Transverse colon (tissue), 4 donors: ENCODE data around the gene EHD3. TPM values are rescaled to one million over a fixed set of nuclear protein-coding genes. Genes with fewer than 3 reads are reported as not detected.

Source experiments
- DNase-seq: peaks from one replicate; pipeline ENCODE4 v3.0.0-alpha.2; 2019
- H3K27ac ChIP-seq, 4 donors: fragments of 200-600 bp; sonication (generic); 2 replicates each; pipeline ENCODE4 v1.5.1; 2016 to 2018; ENCODE audit warnings: inconsistent platforms in 4 of 4
- H3K27me3 ChIP-seq: fragments of 200-600 bp; sonication (generic); 2 replicates; pipeline ENCODE4 v1.5.1; 2017; ENCODE audit warnings: inconsistent platforms
- H3K36me3 ChIP-seq, 4 donors: fragments of 200-600 bp; sonication (generic); 2 replicates each; pipeline ENCODE4 v1.5.1; 2017 to 2019; ENCODE audit warnings: inconsistent platforms in 4 of 4
- H3K4me1 ChIP-seq, 4 donors: fragments of 200-600 bp; sonication (generic); 2 replicates each; pipeline ENCODE4 v1.5.1; 2017 to 2020; ENCODE audit warnings: inconsistent platforms in 4 of 4
- H3K4me3 ChIP-seq, 4 donors: fragments of 200-600 bp; sonication (generic); 1 replicate in 1 of 4; 2 replicates in 3 of 4; pipeline versions ENCODE4 v1.5.1 to v1.6.1; 2017 to 2019; ENCODE audit warnings: inconsistent platforms in 4 of 4
- H3K9me3 ChIP-seq, 2 donors: fragments of 200-600 bp; sonication (generic); 2 replicates each; pipeline ENCODE4 v1.5.1; 2017 to 2019; ENCODE audit warnings: inconsistent platforms in 2 of 2
- EP300 ChIP-seq: sonication (generic); formaldehyde crosslinking; IDR thresholded peaks from one replicate; pipeline ENCODE4 v1.6.1; 2017; ENCODE audit warnings: antibody characterized with exemption, low read depth
- POLR2A ChIP-seq: fragments of 450-650 bp; IDR thresholded peaks from one replicate; pipeline ENCODE4 v1.6.1; 2016; ENCODE audit warnings: antibody characterized with exemption, mild to moderate bottlenecking, moderate library complexity
- POLR2AphosphoS5 ChIP-seq, 3 donors: sonication (generic); formaldehyde crosslinking; IDR thresholded peaks; one replicate each; pipeline ENCODE4 v1.6.1; 2016; ENCODE audit warnings: antibody characterized with exemption in 3 of 3
- WGBS, 2 donors: methylation state at CpG; one replicate each; pipeline ENCODE4 v1.1.5; 2018; ENCODE audit warnings: low coverage in 1 of 2; 5-methylcytosine and 5-hydroxymethylcytosine counted together
- in situ Hi-C, 4 donors: fragments of 200-750 bp; cut with MboI; loops; one replicate each; pipeline versions ENCODE4 v1.15.0 to v1.15.1; 2017; ENCODE audit warnings: low sequenced_read_pairs in 3 of 4, low pct_ligation_motif_present in 1 of 4, low pct_unique_long_range_greater_than_20kb in 1 of 4
- intact Hi-C: fragments of 100-400 bp; cut with DNase I; formaldehyde crosslinking; loops from one replicate; pipeline ENCODE4 v1.15.1; 2023; ENCODE audit warnings: low total_unique reads
- total RNA-seq, 4 donors: library from RNA; depleted of rRNA; stranded (reverse); fragments of >200 nt; gene quantifications; one replicate each; pipeline ENCODE4 v1.1.0, GENCODE V29; 2016
- TF ChIP-seq, protein P1 (sequence below), 5 experiments: fragments of 200-600 bp in 3 of 5; fragments of 450-650 bp in 2 of 5; sonication (generic) in 3 of 5; IDR thresholded peaks; 1 replicate in 2 of 5; 2 replicates in 3 of 5; pipeline ENCODE4 v1.5.1; 2016 to 2017; ENCODE audit warnings: antibody characterized with exemption in 5 of 5, inconsistent platforms in 3 of 5, mild to moderate bottlenecking in 2 of 5, moderate library complexity in 1 of 5

EHD3 gene
- total RNA-seq, 4 donors from 2014 or later, result 1.2 to 10.1 (median 3.6) TPM

DNA sequence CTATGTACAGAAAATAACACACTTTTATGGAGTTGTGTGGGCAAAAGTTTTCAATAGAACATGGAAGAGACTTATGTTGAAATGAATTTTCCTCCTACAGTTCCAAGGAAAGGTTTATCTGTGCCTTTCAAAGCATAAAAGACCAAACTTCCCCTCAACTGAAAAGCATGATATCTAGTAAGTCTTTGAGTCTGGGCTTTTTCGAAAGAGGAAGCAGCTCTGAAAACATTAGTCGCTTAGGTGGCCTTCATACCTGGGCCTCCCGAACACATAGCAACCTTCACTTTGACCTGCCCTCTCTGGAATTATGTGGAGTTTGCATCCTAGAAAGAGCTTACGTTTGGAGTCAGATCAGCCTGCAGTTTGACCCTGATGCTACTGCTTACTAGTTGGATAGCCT is 11.9 kb upstream of the EHD3 start:
- TF ChIP-seq POLR2AphosphoS5 (IDR thresholded peaks at IDR 0.05) (no peak), EP300 (no peak), POLR2A (no peak)
- TF ChIP-seq, protein P1, sequence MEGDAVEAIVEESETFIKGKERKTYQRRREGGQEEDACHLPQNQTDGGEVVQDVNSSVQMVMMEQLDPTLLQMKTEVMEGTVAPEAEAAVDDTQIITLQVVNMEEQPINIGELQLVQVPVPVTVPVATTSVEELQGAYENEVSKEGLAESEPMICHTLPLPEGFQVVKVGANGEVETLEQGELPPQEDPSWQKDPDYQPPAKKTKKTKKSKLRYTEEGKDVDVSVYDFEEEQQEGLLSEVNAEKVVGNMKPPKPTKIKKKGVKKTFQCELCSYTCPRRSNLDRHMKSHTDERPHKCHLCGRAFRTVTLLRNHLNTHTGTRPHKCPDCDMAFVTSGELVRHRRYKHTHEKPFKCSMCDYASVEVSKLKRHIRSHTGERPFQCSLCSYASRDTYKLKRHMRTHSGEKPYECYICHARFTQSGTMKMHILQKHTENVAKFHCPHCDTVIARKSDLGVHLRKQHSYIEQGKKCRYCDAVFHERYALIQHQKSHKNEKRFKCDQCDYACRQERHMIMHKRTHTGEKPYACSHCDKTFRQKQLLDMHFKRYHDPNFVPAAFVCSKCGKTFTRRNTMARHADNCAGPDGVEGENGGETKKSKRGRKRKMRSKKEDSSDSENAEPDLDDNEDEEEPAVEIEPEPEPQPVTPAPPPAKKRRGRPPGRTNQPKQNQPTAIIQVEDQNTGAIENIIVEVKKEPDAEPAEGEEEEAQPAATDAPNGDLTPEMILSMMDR (IDR thresholded peaks at IDR 0.05), result no peak
- H3K4me1 ChIP-seq, result peaks cover 0 to 11% (median 0%) of the 10 kb centered on the region in 4 donors
- no peaks in the 10 kb centered on the region for H3K9me3 ChIP-seq
- no peak for DNase-seq
- H3K36me3 ChIP-seq, result no peaks in the 10 kb centered on the region
- no peak overlapping the region for H3K4me3 ChIP-seq
- intact Hi-C loops, result no loop called here
- in situ Hi-C loops, result no loop called here
- no peak overlapping the region for H3K27ac ChIP-seq
- H3K27me3 ChIP-seq, result peaks cover 12% of the 10 kb centered on the region
- 53 to 82% methylated on average over 4 of the region's 4 CpGs for WGBS, 2 donors

DNA sequence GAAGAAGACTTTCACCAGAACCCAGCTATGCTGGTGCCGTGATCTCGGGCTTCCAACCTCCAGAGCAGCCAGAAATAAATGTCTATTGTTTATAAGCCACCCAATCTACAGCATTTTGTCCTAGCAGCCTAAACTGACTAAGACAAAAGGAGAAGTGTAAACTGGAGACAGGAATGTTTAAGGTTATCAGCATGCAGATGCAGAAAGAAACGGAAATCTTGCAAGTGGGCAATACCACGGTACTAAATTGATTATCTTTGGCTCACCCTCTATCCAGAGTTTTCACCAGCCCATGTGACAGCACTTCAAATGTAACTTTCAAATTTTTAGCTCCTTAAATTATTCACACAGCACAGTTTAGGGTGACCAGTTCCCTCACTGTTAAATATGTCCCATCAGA is 10.9 kb upstream of the EHD3 start:
- in situ Hi-C loops, result no loop called here
- no peaks in the 10 kb centered on the region for H3K36me3 ChIP-seq
- no peak overlapping the region for H3K27ac ChIP-seq
- no peak overlapping the region for H3K4me3 ChIP-seq
- intact Hi-C loops, result no loop called here
- no peak for DNase-seq
- TF ChIP-seq POLR2AphosphoS5 (IDR thresholded peaks at IDR 0.05) (no peak), POLR2A (no peak), EP300 (no peak)
- TF ChIP-seq, protein P1 (IDR thresholded peaks at IDR 0.05), result no peak
- no peaks in the 10 kb centered on the region for H3K9me3 ChIP-seq
- H3K4me1 ChIP-seq, result peaks cover 0 to 11% (median 0%) of the 10 kb centered on the region in 4 donors
- H3K27me3 ChIP-seq, result peaks cover 12% of the 10 kb centered on the region
- WGBS, 2 donors, result 72 to 85% methylated on average over 4 of the region's 4 CpGs

DNA sequence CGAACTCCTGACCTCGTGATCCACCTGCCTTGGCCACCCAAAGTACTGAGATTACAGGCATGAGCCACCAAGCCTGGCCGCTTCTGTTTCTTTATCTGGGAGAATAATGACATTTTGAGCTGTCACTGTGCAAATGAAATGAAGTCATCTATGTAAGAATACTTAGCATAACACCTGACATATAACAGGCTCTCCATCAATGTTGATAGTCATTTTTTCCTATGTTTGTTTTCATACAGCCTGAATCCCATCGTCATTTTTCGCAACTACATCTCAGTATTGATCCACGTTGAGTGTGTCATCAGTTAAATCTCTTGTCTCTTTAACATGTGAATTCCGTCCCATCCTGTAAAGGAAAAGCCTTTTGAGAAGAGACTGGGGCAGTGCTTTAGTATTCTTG is 10.2 kb upstream of the EHD3 start:
- peaks cover 12% of the 10 kb centered on the region for H3K27me3 ChIP-seq
- H3K4me3 ChIP-seq, result no peak overlapping the region
- in situ Hi-C loops (no loop called here), intact Hi-C loops (no loop called here)
- peaks cover 0 to 11% (median 0%) of the 10 kb centered on the region in 4 donors for H3K4me1 ChIP-seq
- no peak for DNase-seq
- no peaks in the 10 kb centered on the region for H3K36me3 ChIP-seq
- no peak overlapping the region for H3K27ac ChIP-seq
- H3K9me3 ChIP-seq, result no peaks in the 10 kb centered on the region
- TF ChIP-seq POLR2AphosphoS5 (IDR thresholded peaks at IDR 0.05), result no peak
- TF ChIP-seq EP300, result no peak
- no peak for TF ChIP-seq POLR2A
- TF ChIP-seq, protein P1 (IDR thresholded peaks at IDR 0.05), result no peak
- 73 to 85% methylated on average over 4 to 7 of the region's 7 CpGs for WGBS, 2 donors

DNA sequence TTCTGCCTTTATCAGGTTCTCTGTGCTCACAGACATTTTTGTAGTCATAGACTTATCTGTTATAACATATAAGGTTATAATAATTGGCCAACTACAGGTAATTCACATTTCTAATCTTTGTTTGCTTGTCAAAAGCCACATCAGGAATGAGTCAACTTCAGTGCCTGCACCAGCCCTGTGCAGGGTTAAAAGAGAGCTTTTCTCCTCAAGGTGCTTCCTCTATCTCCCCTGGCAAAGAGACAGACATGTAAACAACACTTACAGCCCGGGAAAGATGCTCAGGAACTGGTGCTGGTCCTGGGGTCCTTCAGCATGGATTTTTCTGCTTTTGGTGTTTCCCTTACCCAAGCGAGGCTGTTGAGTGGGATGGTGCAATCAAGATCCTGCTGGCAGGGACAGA is 7.7 kb upstream of the EHD3 start:
- H3K27me3 ChIP-seq, result peaks cover 13% of the 10 kb centered on the region
- DNase-seq, result no peak
- intact Hi-C loops, result no loop called here
- no peak overlapping the region for H3K4me3 ChIP-seq
- WGBS, 2 donors, result 39% methylated on average over 2 of the region's 2 CpGs; no CpG with 5 or more reads in 1 of the 2 donors
- no peak overlapping the region for H3K27ac ChIP-seq
- in situ Hi-C loops, result no loop called here
- H3K4me1 ChIP-seq, result no peaks in the 10 kb centered on the region
- H3K36me3 ChIP-seq, result no peaks in the 10 kb centered on the region
- H3K9me3 ChIP-seq, result no peaks in the 10 kb centered on the region
- TF ChIP-seq, protein P1 (IDR thresholded peaks at IDR 0.05), result no peak
- TF ChIP-seq POLR2AphosphoS5 (IDR thresholded peaks at IDR 0.05) (no peak), POLR2A (no peak), EP300 (no peak)
